ENCODE measurements around the gene CAMTA1.

GRCh38 chr1:6909857-6910256 lies 124.6 kb downstream of the CAMTA1 start:
- no peak for TF ChIP-seq CTCF (IDR thresholded peaks at IDR 0.05)
- TF ChIP-seq POLR2A (IDR thresholded peaks at IDR 0.05), result no peak
